A549 (cell line): ENCODE results near the gene ALKAL2. TPM values are rescaled to one million over a fixed set of nuclear protein-coding genes. Genes with fewer than 3 reads are reported as not detected.
A peak's percentile ranks its signal among the peaks of the same experiment; 100 is the strongest.

Source experiments
- ATAC-seq, 2 experiments: fragments of 200-7000 bp in 1 of 2; fragments of >200 bp in 1 of 2; cut with Nextera tagmentation in 1 of 2; cut with Tn5 transposase in 1 of 2; 3 replicates each; pipeline versions ENCODE4 v1.8.0 to v1.9.1; 2018 to 2020; ENCODE audit warnings: mild to moderate bottlenecking in 1 of 2, moderate library complexity in 1 of 2
- CTCF ChIA-PET: fragments of 300-600 bp; sonication (Branson Sonifier 250); formaldehyde crosslinking; extraction: SDS; loops from one replicate; lab custom pipeline; 2021; ENCODE audit warnings: antibody characterized with exemption, inconsistent platforms; lab: Yijun Ruan, JAX
- POLR2A ChIA-PET: fragments of 350-600 bp; formaldehyde crosslinking; extraction: SDS; loops from one replicate; lab custom pipeline; 2021; ENCODE audit warnings: antibody characterized with exemption, inconsistent platforms; lab: Yijun Ruan, JAX
- DNase-seq, 2 experiments: peaks; one replicate each; pipeline versions ENCODE4 v3.0.0 to v3.0.0-alpha.2; 2011 to 2016; ENCODE audit warnings: low read depth in 1 of 2, low spot score in 1 of 2
- FAIRE-seq: peaks from 2 replicates; lab custom pipeline; 2011; peaks lifted over from hg19 to GRCh38; lab: Jason Lieb, UNC
- H3K27ac ChIP-seq, 2 experiments: fragments of >200 bp; sonication (Bioruptor Twin); formaldehyde crosslinking; 3 replicates each; pipeline ENCODE4 v1.5.1; 2016 to 2017
- H3K4me1 ChIP-seq: fragments of >200 bp; sonication (Bioruptor Twin); formaldehyde crosslinking; 3 replicates; pipeline ENCODE4 v1.6.1; 2016
- H3K4me2 ChIP-seq: fragments of >200 bp; sonication (Bioruptor Twin); formaldehyde crosslinking; 3 replicates; pipeline ENCODE4 v1.6.1; 2016
- H3K4me3 ChIP-seq: fragments of >200 bp; sonication (Bioruptor Twin); formaldehyde crosslinking; 3 replicates; pipeline ENCODE4 v1.5.1; 2016
- H3K9me3 ChIP-seq: fragments of >200 bp; sonication (Bioruptor Twin); formaldehyde crosslinking; 3 replicates; pipeline ENCODE4 v1.6.1; 2016
- ATOH8 ChIP-seq: fragments of 250-450 bp; sonication (Bioruptor Pico); IDR thresholded peaks from 2 replicates; pipeline ENCODE4 v1.5.0; 2020; ENCODE audit warnings: low read depth, mild to moderate bottlenecking, moderate library complexity
- BCL3 ChIP-seq: fragments of >200 bp; sonication (Bioruptor Twin); formaldehyde crosslinking; IDR thresholded peaks from 3 replicates; pipeline ENCODE4 v1.6.1; 2016
- BHLHE40 ChIP-seq: IDR thresholded peaks from 2 replicates; pipeline ENCODE4 v1.6.1; 2012; ENCODE audit warnings: low read depth, low read length, inconsistent platforms
- CBX8 ChIP-seq: fragments of 200-600 bp; sonication (generic); IDR thresholded peaks from 2 replicates; pipeline ENCODE4 v1.6.1; 2016
- CHD4 ChIP-seq: fragments of 200-600 bp; sonication (generic); IDR thresholded peaks from 2 replicates; pipeline ENCODE4 v1.6.1; 2016; ENCODE audit warnings: antibody characterized with exemption, mild to moderate bottlenecking, borderline replicate concordance
- EHF ChIP-seq: fragments of 250-450 bp; sonication (Bioruptor Pico); IDR thresholded peaks from 2 replicates; pipeline ENCODE4 v1.5.0; 2020; ENCODE audit warnings: mild to moderate bottlenecking
- EHMT2 ChIP-seq: fragments of 200-600 bp; sonication (generic); IDR thresholded peaks from 2 replicates; pipeline ENCODE4 v1.6.1; 2016; ENCODE audit warnings: antibody characterized with exemption, low read depth, mild to moderate bottlenecking, moderate library complexity
- EP300 ChIP-seq, 2 experiments: fragments of >200 bp; sonication (Bioruptor Twin); formaldehyde crosslinking; IDR thresholded peaks; 2 replicates in 1 of 2; 3 replicates in 1 of 2; pipeline ENCODE4 v1.6.1; 2016 to 2017
- ESRRA ChIP-seq: fragments of 150-350 bp; IDR thresholded peaks from 2 replicates; pipeline ENCODE4 v1.6.1; 2014; ENCODE audit warnings: mild to moderate bottlenecking, low read length, borderline replicate concordance
- FOSB ChIP-seq: fragments of 250-450 bp; sonication (Bioruptor Pico); IDR thresholded peaks from 2 replicates; pipeline ENCODE4 v1.5.0; 2020; ENCODE audit warnings: mild to moderate bottlenecking, moderate library complexity
- GATA3 ChIP-seq: IDR thresholded peaks from 2 replicates; pipeline ENCODE4 v1.6.1; 2012; ENCODE audit warnings: borderline replicate concordance
- JUN ChIP-seq, 2 experiments: fragments of >200 bp; sonication (Bioruptor Twin); formaldehyde crosslinking; IDR thresholded peaks; 2 replicates in 1 of 2; 3 replicates in 1 of 2; pipeline ENCODE4 v1.6.1; 2016 to 2017
- JUNB ChIP-seq: fragments of >200 bp; sonication (Bioruptor Twin); formaldehyde crosslinking; IDR thresholded peaks from 2 replicates; pipeline ENCODE4 v1.6.1; 2016
- MAFK ChIP-seq: fragments of 450-650 bp; IDR thresholded peaks from 2 replicates; pipeline ENCODE4 v1.6.1; 2014; ENCODE audit not compliant: partially characterized antibody
- MAX ChIP-seq: IDR thresholded peaks from 2 replicates; pipeline ENCODE4 v1.6.1; 2012
- NFE2L2 ChIP-seq: fragments of 150-350 bp; conservative IDR thresholded peaks from 2 replicates; pipeline ENCODE4 v1.6.1; 2014; ENCODE audit warnings: low read length
- NPAS2 ChIP-seq: fragments of 250-450 bp; sonication (Bioruptor Pico); IDR thresholded peaks from 2 replicates; pipeline ENCODE4 v1.8.0; 2022; ENCODE audit warnings: mild to moderate bottlenecking, moderate library complexity, borderline replicate concordance
- PBX3 ChIP-seq: IDR thresholded peaks from 2 replicates; pipeline ENCODE4 v1.6.1; 2012
- PHF8 ChIP-seq: fragments of 200-600 bp; sonication (generic); IDR thresholded peaks from 2 replicates; pipeline ENCODE4 v1.6.1; 2016; ENCODE audit warnings: low read depth, mild to moderate bottlenecking, antibody characterized with exemption, moderate library complexity, borderline replicate concordance
- RAD21 ChIP-seq, 2 experiments: fragments of >200 bp in 1 of 2; sonication (Bioruptor Twin) in 1 of 2; formaldehyde crosslinking in 1 of 2; IDR thresholded peaks in 1 of 2; conservative IDR thresholded peaks in 1 of 2; 2 replicates in 1 of 2; 3 replicates in 1 of 2; pipeline ENCODE4 v1.6.1; 2012 to 2018; ENCODE audit warnings: inconsistent platforms in 1 of 2
- RFX5 ChIP-seq: fragments of 450-650 bp; IDR thresholded peaks from 2 replicates; pipeline ENCODE4 v1.7.1; 2014; ENCODE audit warnings: antibody characterized with exemption, mild to moderate bottlenecking, moderate library complexity
- RNF2 ChIP-seq: fragments of 200-600 bp; sonication (generic); IDR thresholded peaks from 2 replicates; pipeline ENCODE4 v1.6.1; 2016; ENCODE audit warnings: low read depth, mild to moderate bottlenecking, antibody characterized with exemption, moderate library complexity, borderline replicate concordance
- SMC3 ChIP-seq: fragments of >200 bp; sonication (Bioruptor Twin); formaldehyde crosslinking; IDR thresholded peaks from 3 replicates; pipeline ENCODE4 v1.6.1; 2018; ENCODE audit warnings: inconsistent platforms
- SREBF2 ChIP-seq: fragments of 450-650 bp; IDR thresholded peaks from 2 replicates; pipeline ENCODE4 v1.6.1; 2014; ENCODE audit warnings: mild to moderate bottlenecking, moderate library complexity
- ZC3H11A ChIP-seq: fragments of 450-650 bp; IDR thresholded peaks from 2 replicates; pipeline ENCODE4 v1.6.1; 2014; ENCODE audit warnings: antibody characterized with exemption, mild to moderate bottlenecking
- ZFP36 ChIP-seq: fragments of 450-650 bp; IDR thresholded peaks from 2 replicates; pipeline ENCODE4 v1.6.1; 2014; ENCODE audit warnings: borderline replicate concordance; ENCODE audit not compliant: partially characterized antibody
- ZSCAN20 ChIP-seq: fragments of 250-450 bp; sonication (Bioruptor Pico); IDR thresholded peaks from 2 replicates; pipeline ENCODE4 v1.8.0; 2022; ENCODE audit warnings: mild to moderate bottlenecking, moderate library complexity
- WGBS: methylation state at CpG from one replicate; pipeline ENCODE4 v1.1.6; 2017; ENCODE audit errors: missing lambda C conversion rate; 5-methylcytosine and 5-hydroxymethylcytosine counted together
- polyA plus RNA-seq, 4 experiments: library from polyadenylated mRNA; depleted of rRNA in 3 of 4; stranded (reverse); fragments of >200 nt; fragmentation: RNase III in 1 of 4; extraction: RNeasy Plus Mini Kit Qiagen cat#74134 plus additional on column Dnase treatment in 1 of 4; gene quantifications; 2 replicates in 3 of 4; 3 replicates in 1 of 4; pipeline ENCODE4 v1.2.3, GENCODE V29; 2011 to 2017

Gene ALKAL2
- polyA plus RNA-seq, 2 of the 4 experiments (the other 2 are of a cell fraction): not detected

- WGBS: 79% methylated on average over 3 of the region's 3 CpGs
- H3K9me3 ChIP-seq: peaks cover 60% of the 10 kb centered on the region
- no peak for DNase-seq
- CTCF ChIA-PET: interaction anchor here (2.0 kb wide), 1 partner anchor 9 kb away, joined by 8 read pairs; no protein-coding TSS in a partner anchor
- no peaks in the 10 kb centered on the region for H3K4me1 ChIP-seq
- H3K4me2 ChIP-seq: no peak overlapping the region
- H3K27ac ChIP-seq: no peak overlapping the region
- no peak overlapping the region for H3K4me3 ChIP-seq
- POLR2A ChIA-PET: no interaction called here
- FAIRE-seq: no peak
- ATAC-seq: no peak
- TF ChIP-seq EHF (no peak), RNF2 (no peak), JUNB (no peak), RFX5 (no peak), MAFK (no peak), ATOH8 (no peak), CBX8 (no peak), MAX (no peak), ZFP36 (no peak), EP300 (IDR thresholded peaks at IDR 0.05) (no peak)
These were observed 31.8 kb downstream of the ALKAL2 start for GRCh38 chr2:256094-256493.

- Histone ChIP-seq H3K4me1 (no peaks in the 10 kb centered on the region), H3K9me3 (peaks cover 51% of the 10 kb centered on the region), H3K4me3 (no peak overlapping the region)
- ATAC-seq: no peak
- WGBS: 83% methylated on average over 2 of the region's 2 CpGs
- DNase-seq: no peak
- ChIA-PET CTCF (interaction anchor here (0.7 to 1.2 kb wide), 2 partner anchors 8 to 33 kb away, joined by 3 read pairs; partner anchors contain the start of gene ALKAL2), POLR2A (no interaction called here)
- no peak for TF ChIP-seq EHF
- no peak for TF ChIP-seq BCL3
- TF ChIP-seq NFE2L2: peak; percentile 41
- no peak for TF ChIP-seq JUN (IDR thresholded peaks at IDR 0.05)
- TF ChIP-seq, all 56 proteins: peak for 1
- Histone ChIP-seq H3K27ac (no peak overlapping the region), H3K4me2 (no peak overlapping the region)
- FAIRE-seq: no peak
These were observed 32.7 kb downstream of the ALKAL2 start for GRCh38 chr2:255195-255594.

GRCh38 chr2:254241-254640, 33.6 kb downstream of the ALKAL2 start:
- no peak overlapping the region for H3K27ac ChIP-seq
- H3K4me1 ChIP-seq: no peaks in the 10 kb centered on the region
- no peak overlapping the region for H3K4me3 ChIP-seq
- 62% methylated on average over 7 of the region's 7 CpGs for WGBS
- no peak for DNase-seq
- no peak for TF ChIP-seq ZSCAN20 (CRISPR knock-in tag)
- no peak for TF ChIP-seq CBX8
- no peak for TF ChIP-seq BHLHE40
- no peak for TF ChIP-seq EP300 (IDR thresholded peaks at IDR 0.05)
- TF ChIP-seq SMC3: no peak
- TF ChIP-seq GATA3: no peak
- TF ChIP-seq SREBF2: no peak
- no peak for TF ChIP-seq RAD21 (conservative IDR thresholded peaks at IDR 0.05 in 1 of 2, IDR thresholded peaks at IDR 0.05 in 1 of 2)
- TF ChIP-seq NFE2L2: no peak
- no peak for TF ChIP-seq EHMT2
- TF ChIP-seq NPAS2 (CRISPR knock-in tag): no peak
- no peak for TF ChIP-seq FOSB
- TF ChIP-seq PHF8: no peak
- no peak for TF ChIP-seq PBX3
- TF ChIP-seq CHD4: no peak
- no peak for TF ChIP-seq MAFK
- TF ChIP-seq ZC3H11A: no peak
- no peak for TF ChIP-seq ESRRA
- TF ChIP-seq, all 56 proteins: peak for 0
- no peak for FAIRE-seq
- Histone ChIP-seq H3K4me2 (no peak overlapping the region), H3K9me3 (peaks cover 41% of the 10 kb centered on the region)
- CTCF ChIA-PET: interaction anchor here (1.2 kb wide), 1 partner anchor 34 kb away, joined by 3 read pairs; the partner anchor contains the start of gene ALKAL2
- POLR2A ChIA-PET: no interaction called here
- no peak for ATAC-seq
